LNCaP clone FGC (cell line): ENCODE results near the gene APIP.

Experiments
- DNase-seq: peaks from one replicate; pipeline ENCODE4 v3.0.0-alpha.2; 2011; ENCODE audit warnings: low read depth
- H3K4me3 ChIP-seq: 2 replicates; pipeline ENCODE4 v1.5.1; 2011; ENCODE audit warnings: mild to moderate bottlenecking, low read depth, low read length, control low read depth
- CTCF ChIP-seq: IDR thresholded peaks from 2 replicates; pipeline ENCODE4 v1.5.1; 2012; ENCODE audit warnings: mild to moderate bottlenecking; ENCODE audit not compliant: control insufficient read depth, insufficient read depth; ENCODE audit errors: extremely low read depth

Gene APIP

GRCh38 chr11:34856251-34856650 is 59.9 kb downstream of the APIP start:
- no peak for DNase-seq
- H3K4me3 ChIP-seq: no peak overlapping the region
- no peak for TF ChIP-seq CTCF

GRCh38 chr11:34855754-34856095 is 60.5 kb downstream of the APIP start:
- no peak for DNase-seq
- H3K4me3 ChIP-seq: no peak overlapping the region
- TF ChIP-seq CTCF: no peak

GRCh38 chr11:34855021-34855753 is 61.0 kb downstream of the APIP start:
- TF ChIP-seq CTCF: no peak
- no peak overlapping the region for H3K4me3 ChIP-seq
- no peak for DNase-seq

- no peak for DNase-seq
- no peak for TF ChIP-seq CTCF
- H3K4me3 ChIP-seq: no peak overlapping the region
These were observed 64.3 kb downstream of the APIP start for GRCh38 chr11:34851916-34852315.

GRCh38 chr11:34850334-34850733 is 65.8 kb downstream of the APIP start:
- no peak for DNase-seq
- TF ChIP-seq CTCF: no peak
- no peak overlapping the region for H3K4me3 ChIP-seq

- no peak for TF ChIP-seq CTCF
- no peak overlapping the region for H3K4me3 ChIP-seq
- no peak for DNase-seq
These were observed 69.7 kb downstream of the APIP start for GRCh38 chr11:34846467-34846866.

GRCh38 chr11:34844463-34845112 is 71.6 kb downstream of the APIP start:
- H3K4me3 ChIP-seq: no peak overlapping the region
- TF ChIP-seq CTCF: no peak
- no peak for DNase-seq
